Fibroblast of skin of scalp (primary cell): ENCODE data around the gene DIPK1B.

ENCODE experiments used
- DNase-seq: peaks from one replicate; pipeline ENCODE4 v3.0.0-alpha.2; 2013

DIPK1B gene

DNA sequence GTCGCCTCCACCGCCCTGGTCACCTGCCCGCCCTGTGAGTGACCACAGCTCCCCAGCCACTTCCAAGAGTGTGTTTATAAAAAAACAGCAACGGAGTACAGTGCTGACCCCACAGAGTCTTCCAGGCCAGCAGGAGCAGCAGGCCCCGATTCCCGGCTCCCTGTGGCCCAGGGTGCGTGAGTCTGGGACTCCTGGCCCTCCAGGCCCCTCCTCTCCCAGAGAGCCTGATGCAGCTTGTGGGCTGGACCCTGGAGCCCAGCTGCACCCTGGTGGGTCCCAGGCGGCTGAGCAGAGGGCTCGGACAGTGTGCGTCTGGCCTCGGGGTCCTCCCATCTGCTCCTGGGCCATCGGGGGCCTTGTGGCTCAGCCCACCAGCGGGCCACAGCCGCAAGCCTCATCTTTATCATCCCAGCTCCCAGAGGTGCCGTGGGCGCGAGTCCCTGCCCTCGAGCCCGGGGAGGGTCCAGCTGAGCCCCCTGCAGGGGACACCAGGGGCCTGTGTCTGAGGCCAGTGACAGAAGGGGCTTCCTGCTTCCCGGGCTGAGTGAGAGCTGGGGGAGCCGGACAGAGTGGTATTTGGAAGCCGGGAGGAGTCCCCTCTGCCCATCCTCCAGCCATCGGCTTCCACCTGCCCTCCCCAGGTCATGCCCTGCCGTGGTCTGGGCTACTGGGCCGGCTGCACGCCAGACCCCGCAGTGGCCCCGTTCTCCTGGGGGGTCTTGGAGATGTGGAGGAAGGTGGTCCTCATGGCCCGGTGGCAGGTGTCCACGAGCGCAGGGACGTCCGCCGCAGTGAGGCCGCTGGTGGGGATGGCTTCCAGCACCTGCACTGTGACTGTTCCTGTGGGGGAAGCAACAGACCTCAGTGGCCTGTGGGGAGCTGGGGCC is 39.0 kb upstream of the DIPK1B start:
- DNase-seq: no peak

DNA sequence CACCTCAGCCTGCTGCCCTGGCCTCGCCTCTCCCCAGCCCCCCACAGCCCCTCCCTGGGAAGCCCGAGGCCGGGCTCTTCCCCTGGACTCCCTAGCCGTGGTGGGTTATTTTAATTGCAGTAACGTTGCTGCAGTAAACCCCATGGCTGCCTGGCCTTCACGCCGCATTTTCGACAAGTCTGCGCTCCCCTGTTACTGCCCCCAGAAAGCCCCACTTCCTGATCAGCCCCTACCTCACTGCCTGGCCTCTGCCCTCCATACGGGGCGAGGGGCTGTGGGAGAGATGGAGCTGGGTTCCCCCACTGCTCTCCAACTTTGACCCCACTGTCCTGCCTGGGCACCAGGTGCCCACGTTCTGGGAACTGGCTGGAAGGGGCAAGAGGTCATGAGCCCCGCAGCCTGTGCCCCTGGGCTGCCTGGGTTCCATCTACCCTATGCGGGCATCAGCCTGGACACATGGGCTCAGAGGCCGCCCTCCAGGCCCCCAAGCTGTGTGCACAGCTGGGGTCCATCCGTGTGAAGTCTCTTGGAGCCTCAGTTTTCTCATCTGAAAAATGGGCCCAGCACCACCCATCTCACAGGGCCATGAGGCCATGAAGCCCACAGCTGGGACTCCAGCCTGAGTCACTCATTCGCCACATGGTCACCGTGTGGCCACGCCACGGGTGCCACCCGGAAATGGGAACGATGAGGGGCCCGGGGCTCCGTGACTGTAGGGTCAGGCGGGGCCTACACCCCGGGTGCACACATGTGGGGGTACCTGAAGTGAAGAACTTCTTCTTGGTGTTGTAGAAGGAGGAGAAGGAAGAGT is 38.2 kb upstream of the DIPK1B start:
- DNase-seq: no peak

DNA sequence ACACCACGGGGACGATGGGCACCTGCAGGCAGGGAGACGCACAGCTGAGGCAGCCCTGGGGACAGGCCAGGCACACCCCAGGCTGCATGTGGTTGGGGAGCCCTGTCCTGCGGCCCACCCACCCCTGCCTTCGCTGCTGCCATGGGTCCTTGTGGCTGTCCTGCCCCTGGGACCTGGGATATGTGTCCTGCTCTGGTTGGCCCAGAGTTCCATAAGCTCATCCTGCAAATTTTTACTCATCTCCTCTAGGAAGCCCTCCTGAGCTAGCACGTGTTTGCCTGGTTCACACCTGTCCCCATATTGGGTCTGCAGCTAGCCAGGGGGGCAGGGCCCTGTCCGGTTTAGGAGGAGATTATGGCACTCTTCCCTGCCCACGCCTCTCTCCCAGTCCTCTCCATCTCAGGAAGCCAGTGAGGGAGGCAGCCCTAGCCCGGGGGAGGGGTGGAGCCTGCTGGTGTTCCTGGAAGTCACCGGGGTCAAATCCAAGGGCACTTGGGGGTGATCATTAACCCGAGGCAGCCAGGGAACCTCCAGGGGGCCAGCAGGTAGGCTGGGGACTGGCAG is 37.5 kb upstream of the DIPK1B start:
- DNase-seq: no peak

DNA sequence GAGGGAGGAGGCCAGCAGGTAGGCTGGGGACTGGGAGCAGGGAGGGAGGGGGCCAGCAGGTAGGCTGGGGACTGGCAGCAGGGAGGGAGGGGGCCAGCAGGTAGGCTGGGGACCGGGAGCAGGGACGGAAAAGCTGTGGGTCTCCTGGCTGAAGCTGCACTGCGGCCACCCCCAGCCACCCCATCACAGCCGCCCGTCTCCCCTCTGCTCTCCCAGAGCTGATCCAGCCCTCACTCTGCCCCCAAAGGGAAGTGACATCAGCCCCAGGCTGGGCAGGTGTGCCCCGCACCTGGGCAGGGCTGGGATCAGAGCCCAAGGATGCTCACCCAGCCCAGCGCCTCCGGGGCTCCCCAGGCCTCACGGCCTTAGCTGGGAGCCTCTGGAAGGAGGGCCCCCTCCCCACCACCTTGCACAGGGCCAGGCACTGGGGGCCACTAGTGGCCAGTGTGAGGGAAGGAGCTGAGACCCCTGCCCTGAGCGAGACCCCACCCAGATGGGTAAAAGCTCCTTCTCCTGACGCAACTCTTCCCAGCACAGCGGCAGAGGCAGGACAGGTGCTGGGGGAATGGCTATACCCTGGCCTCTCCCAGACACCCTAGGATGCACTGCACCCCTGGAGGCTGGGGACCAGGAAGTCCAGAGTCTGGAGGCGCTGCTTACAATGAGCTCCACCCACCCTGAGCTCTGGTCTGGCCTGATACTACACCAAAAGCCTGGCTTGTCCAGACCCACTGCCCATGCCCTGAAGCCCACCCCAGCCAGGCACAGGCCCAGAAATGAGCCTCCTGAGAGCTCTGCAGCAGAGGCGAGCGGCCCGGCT is 36.7 kb upstream of the DIPK1B start:
- DNase-seq: no peak

DNA sequence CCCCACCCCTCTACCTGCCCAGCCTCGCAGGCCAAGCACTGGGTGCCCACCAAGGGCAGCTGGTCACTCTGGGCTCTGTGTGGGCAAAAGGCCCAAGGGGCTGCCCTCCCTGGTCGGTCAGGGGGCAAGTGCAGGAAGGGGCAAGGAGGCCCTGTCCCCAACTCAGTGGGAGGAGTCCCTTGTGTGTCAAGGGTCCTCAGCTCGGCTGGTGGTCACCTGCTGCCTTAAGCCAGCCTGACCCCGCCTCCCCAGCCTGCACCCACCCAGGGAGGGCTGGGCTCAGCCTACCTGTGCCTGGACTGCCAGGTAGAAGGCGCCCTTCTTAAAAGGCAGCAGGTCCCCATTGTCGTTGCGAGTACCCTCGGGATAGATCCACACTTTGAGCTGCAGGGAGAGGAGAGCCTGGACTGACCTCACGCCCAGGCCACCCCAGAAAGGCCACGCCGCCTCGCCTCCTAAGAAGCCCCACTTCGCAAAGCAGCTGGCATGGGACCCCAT is 36.0 kb upstream of the DIPK1B start:
- no peak for DNase-seq

DNA sequence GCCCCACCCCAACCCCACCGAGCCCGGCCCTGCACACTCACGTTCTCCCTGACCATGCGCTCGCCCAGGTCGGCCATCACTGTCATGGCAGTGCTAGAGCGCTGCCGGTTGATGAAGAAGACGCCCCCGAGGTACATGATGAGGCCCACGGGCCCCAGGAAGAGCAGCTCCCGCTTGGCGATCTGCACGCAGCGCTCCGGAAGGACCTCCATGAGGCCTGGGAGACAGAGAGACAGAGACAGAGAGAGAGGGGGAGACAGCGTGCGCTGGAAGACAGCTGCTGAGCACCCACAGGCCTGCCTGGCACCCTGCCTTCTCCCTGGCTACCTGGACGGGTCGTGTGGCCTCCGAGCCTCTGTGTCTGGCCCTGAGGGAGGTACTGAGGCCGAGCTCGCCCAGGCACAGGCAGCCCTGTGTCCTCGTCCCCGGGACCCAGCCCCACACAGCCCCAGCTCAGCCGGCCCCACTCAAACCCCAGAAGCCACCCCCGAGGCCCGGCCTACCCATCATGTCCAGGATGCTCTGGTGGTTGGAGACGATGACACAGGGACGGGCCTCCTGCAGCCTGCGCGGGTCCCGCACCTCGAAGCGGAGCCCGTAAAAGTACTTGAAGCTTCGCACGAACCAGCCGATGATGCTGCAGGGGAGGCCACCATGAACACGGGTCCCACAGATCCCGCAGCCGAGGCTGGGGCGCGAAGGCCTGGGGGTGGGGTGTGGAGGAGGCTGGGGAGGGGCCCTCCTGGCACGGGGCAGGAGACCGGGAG is 35.3 kb upstream of the DIPK1B start:
- no peak for DNase-seq

DNA sequence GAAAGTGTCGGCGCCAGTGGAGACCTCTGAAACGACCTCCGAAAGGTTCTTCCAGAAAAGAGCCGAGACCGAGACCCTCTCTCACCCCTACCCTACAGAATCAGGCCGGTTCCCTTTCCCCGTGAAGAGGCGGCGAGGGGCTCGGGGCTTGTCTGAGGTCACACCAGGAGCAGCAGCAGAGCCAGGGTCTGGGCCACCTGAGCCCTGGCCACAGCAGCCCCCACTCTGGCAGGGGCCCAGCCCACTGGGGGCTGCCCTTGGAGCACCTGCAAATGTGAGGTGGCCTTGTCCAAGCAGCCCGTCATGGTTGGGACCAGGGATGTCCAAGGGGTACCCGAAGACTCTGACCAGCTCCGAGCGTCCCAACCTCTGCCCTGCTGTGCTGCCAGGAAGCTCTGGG is 34.3 kb upstream of the DIPK1B start:
- no peak for DNase-seq

DNA sequence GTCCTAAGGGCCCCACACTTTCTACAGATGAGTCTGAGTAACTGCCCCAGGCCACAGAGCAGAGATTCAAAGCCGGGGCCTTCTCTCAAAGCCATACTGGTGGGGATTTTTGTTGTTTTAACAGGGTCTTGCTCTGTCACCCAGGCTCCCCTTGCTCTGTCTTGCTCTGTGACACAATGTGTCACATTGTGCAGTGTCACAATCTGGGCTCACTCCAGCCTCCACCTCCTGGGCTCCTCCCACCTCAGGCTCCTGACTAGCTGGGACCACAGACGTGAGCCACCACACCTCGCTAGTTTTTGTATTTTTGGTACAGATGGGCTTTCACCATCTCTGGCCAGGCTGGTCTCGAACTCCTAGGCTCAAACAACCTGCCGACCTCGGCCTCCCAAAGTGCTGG is 33.7 kb upstream of the DIPK1B start:
- DNase-seq: no peak

DNA sequence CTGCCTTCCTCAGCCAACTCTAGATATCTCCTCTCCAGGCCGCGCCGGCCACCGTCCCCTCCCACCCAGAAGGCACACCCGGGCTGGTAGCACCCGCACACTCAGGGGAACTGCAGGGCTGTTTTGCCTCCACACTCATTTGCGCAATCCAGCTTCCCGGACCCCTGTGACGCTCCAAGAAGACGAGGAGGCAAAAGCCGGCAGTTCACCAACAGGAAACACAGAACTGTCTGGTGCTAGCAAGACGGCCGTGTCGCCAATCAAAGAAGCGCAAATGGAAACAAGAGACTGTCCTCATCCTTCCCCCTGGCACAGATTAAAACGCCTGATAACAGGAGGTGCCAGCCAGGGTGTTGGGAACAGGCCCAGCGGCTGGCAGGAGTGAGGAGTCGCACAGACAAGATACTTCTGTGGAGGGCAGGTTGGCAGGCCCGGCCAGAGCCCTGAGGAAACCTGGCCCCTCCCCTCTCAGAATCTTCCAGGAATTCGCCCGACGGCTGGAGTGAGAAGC is 32.9 kb upstream of the DIPK1B start:
- no peak for DNase-seq

DNA sequence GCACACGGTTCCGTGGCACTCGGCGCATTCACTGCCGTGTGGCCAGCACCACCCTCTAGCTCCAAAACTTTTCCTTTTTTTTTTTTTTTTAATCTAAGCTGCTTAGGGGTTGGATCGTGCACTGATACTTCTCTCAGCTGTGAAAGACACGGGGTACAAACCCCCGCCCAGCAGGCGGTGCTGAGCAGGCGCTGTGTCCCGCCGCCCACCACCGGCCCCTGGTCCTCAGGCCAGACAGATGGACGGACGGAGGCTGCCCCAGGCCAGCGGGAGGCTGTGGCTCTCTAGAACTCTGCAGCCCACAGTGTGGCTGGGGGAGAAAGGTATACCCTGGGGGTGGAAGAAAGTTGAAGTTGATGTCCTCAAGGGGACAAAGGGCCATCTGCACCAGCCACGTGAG is 31.3 kb upstream of the DIPK1B start:
- DNase-seq: no peak

DNA sequence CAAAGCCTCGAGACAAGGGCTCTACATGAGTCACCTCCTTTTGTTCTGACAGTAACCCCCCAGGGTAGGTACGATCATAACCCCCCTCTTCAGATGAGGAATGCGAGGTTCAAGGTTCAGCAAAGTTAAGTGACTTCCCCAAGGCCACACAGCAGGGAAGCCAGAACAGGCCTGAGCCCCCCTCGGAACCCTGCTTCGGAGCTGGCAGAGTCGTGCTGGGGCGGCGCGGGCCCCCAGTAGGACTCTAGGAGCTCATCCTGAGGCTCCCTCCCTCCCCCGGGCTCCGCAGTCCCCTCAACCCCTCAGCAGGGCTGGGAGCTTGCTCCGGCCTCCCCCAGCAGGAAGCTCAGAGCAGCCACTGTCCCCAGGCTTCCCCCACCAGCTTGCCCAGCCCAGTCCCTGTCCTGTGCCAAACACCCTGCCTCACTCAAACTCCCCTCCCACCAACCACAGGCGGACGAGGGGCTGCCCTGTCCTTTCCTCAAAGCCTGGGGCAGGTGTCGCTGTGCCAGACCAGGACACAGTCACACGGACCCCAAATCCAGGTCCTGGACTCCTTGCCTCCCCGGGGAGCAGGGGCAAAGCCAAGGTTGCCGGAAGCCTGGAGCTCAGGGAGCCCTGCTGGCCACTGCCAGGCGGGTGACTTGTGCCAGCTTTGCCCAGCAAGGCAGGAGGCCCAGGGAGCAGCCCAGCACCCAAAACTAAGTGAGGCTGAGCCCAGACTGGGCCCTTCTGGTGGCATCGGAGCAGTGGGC is 30.2 kb upstream of the DIPK1B start:
- no peak for DNase-seq

DNA sequence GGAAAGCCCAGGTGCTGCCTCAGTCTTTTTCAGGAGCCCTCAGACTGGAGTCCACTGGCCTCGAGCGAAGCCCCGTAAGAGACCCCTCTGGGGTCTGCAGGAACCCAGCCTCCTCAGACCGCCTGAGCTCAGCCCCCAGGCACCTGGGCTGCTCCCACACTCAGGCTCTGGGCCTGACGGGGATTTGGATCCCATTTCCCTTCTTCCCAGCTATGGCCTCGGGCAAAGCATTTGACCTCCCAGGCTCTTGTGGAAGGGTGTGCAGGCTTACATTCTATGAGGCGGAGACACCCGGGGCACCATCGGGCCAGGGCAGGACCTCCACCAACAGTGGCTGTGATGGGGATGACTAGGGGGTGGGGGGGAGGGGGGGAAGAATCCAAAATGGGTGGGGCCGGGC is 29.7 kb upstream of the DIPK1B start:
- no peak for DNase-seq

DNA sequence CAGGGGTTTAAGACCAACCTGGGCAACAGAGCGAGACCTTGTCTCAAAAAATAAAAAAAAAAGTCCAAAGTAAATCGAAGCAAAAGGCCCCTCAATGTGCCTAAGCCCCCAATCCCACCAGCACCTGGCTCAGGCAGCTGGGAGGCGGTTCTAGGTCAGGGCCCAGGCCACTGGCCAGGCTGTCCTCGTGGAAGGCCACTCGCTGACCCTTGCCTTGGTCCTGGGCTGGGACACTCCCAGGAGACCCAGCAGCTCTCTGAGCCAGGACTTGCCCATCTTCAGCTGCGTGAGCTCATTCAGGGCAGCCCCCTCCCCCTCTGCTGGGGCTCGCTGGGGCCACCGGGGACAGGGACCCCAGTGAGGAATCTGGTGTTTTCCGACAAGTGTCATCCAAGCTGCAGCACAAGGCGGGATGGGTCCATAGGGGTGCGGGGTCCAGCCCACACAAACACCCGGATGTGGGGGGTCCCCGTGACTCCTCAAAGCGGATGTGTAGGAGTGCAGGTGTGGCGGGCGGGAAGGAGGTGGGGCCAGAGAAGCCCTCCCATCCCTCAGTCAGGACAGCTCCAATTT is 29.1 kb upstream of the DIPK1B start:
- no peak for DNase-seq

DNA sequence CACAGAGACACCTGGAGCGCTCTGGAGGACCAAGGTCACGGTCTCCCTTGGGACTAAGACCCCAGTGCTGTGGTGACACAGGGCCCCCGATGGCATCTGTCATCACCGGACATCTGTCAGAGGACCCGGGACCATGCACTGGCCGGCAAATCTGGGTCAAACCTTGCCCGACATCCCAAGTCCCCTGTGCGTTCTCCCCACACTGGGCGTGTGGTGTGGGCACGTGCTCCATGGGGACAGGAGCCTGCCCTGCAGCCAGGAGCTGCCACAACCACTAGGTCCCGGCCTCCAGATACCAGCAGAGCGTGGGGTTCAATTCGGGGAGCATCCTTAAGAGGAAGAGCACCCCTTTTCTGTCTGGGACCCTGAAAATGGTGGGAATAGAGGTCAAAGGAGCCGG is 28.6 kb upstream of the DIPK1B start:
- DNase-seq: no peak

DNA sequence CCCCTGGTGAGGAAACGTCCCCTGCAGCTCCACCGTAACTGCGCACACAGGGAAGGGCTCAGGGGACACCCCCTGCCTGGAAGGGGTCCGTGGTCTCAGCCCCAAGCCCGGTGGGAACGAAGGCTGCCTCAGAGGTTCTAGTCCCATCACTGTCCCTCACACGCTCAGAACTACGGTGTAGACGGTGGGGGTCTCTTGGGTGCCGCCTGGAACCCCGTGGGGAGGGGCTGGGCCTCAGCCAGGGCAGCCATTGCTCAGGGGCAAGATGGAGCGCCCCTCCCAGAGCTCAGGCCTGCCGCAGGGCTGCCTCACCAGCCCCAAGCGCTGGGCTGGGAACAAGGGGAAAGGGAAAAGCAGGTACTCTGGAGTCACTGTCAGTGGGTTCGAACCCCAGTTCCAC is 28.0 kb upstream of the DIPK1B start:
- no peak for DNase-seq

DNA sequence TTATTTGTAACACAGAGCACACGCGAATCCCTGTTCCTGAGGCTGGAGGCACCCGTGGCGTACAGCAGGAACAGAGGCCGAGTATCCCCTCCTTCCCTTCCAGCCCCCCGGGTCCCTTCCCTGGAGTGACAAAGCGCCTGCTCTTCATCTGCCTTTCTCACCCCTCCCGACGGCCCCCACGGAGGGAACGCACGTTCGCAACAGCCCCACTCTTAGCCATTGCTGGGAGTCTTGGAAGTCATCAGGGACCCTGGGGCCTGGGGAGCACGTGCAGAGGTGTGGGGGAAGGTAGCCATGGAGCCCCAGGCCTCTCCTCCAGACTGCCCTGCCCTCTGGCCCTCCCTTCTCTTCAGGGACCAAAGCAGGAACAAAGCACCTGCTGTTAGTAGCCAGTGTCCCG is 27.6 kb upstream of the DIPK1B start:
- DNase-seq: no peak

DNA sequence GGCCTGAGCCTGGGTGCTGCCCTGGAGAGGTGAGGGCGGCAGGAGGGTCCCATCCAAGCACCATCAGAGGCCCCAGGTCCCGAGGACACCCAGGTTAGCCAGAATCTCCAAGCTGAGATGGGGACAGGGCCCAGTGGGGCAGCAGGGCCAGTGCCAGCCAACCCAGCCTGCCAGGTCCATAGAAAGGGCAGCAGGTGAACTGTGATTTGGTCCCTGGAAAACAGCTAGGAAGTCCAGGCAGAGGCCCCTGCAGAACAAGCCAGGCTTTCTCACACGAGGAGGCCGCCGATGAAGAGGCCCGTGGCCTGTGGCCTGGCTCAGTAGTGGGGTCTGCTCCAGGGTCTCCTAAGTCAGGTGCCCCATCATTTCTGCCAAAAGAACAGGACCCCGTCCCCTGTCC is 27.2 kb upstream of the DIPK1B start:
- DNase-seq: no peak

DNA sequence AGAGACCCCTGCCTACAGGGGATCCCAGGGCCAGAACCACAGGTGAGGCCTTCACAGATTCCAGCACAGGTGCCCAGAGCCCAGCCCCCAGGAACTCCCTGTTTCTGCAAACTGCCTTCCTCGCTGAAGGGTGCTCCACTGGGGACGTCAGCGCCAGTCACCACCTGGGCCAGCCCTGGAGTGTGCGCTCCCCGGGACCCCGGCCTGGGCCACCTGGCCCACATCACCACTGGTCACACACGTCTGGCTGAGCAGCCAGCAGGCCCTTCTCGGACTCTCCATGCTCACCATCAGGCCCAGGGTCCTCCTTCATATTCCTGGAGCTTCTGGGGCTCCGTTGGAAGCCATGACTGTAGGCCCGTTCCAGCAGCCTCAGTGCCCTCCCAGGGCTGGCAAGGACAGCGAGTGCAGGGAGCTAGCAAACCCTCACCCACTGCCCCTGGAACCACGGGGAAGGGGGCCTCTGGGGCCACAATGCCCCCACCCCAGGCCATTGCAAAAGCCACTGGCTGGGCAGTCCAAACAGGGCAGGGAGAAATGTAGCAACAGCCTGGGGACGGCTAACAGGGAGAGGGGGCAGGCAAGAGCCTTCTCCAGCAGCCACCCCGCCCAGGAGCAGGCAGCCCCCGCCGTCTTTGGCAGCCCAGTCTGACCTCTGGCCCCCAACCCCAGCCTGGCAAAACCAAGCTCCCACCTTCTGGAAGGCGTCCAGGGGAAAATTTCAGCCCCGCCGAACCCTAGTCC is 26.4 kb upstream of the DIPK1B start:
- DNase-seq: no peak

DNA sequence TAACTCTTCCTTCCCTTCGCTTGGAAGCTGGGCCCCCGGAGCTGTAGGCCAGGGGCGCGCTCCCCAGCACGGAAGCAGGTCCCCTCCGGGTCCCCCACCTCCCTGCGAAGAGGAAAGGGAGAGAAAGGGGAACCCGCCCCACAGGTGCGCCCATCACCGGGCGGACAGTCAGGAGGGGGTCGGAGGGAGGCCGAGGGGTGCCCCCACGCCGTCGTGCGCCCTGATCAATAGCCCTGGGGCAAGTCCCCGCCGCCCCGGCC is 25.9 kb upstream of the DIPK1B start:
- DNase-seq: no peak
